Fibroblast of lung (primary cell): ENCODE data around the gene RIBC2. TPM values are rescaled to one million over a fixed set of nuclear protein-coding genes. Genes with fewer than 3 reads are reported as not detected.

Experiments
- DNase-seq, 2 donors: peaks; one replicate each; pipeline versions ENCODE4 v3.0.0 to v3.0.0-alpha.2; 2010; ENCODE audit warnings: low read depth in 2 of 2
- H2AFZ ChIP-seq: 2 replicates; pipeline ENCODE4 v1.5.1; 2012; ENCODE audit warnings: low read length, control low read depth, inconsistent platforms
- H3K27ac ChIP-seq: 2 replicates; pipeline ENCODE4 v1.5.1; 2011; ENCODE audit warnings: low read length, control low read depth; ENCODE audit not compliant: insufficient read depth
- H3K27me3 ChIP-seq: 2 replicates; pipeline ENCODE4 v1.5.1; 2011; ENCODE audit warnings: mild to moderate bottlenecking, low read length; ENCODE audit not compliant: control insufficient read depth, insufficient read depth
- H3K36me3 ChIP-seq: 2 replicates; pipeline ENCODE4 v1.5.1; 2011; ENCODE audit warnings: low read length; ENCODE audit not compliant: control insufficient read depth, insufficient read depth
- H3K4me1 ChIP-seq: 2 replicates; pipeline ENCODE4 v1.5.1; 2011; ENCODE audit warnings: low read length; ENCODE audit not compliant: control insufficient read depth, insufficient read depth; ENCODE audit errors: extremely low read depth
- H3K4me2 ChIP-seq: 2 replicates; pipeline ENCODE4 v1.5.1; 2011; ENCODE audit warnings: low read length, control low read depth; ENCODE audit not compliant: insufficient read depth; ENCODE audit errors: extremely low read depth
- H3K4me3 ChIP-seq, 4 experiments: fragments of 200-600 bp in 1 of 4; sonication (generic) in 1 of 4; replicated peaks in 1 of 4; 2 replicates each; pipeline ENCODE4 v1.5.1; 2011 to 2016; ENCODE audit warnings: low read length in 4 of 4, low read depth in 3 of 4, mild to moderate bottlenecking in 3 of 4, control low read depth in 2 of 4, inconsistent platforms in 1 of 4, mixed read lengths in 1 of 4; ENCODE audit not compliant: insufficient read depth in 1 of 4; ENCODE audit errors: control extremely low read depth in 1 of 4
- H3K79me2 ChIP-seq: 2 replicates; pipeline ENCODE4 v1.5.1; 2012; ENCODE audit warnings: mild to moderate bottlenecking, low read length, inconsistent platforms; ENCODE audit not compliant: control insufficient read depth, insufficient read depth
- H3K9ac ChIP-seq: 2 replicates; pipeline ENCODE4 v1.5.1; 2011; ENCODE audit warnings: mild to moderate bottlenecking, low read length, control low read depth; ENCODE audit not compliant: insufficient read depth
- H3K9me3 ChIP-seq: 2 replicates; pipeline ENCODE4 v1.5.1; 2012; ENCODE audit warnings: low read depth, low read length; ENCODE audit not compliant: control insufficient read depth, insufficient read depth
- H4K20me1 ChIP-seq: 2 replicates; pipeline ENCODE4 v1.5.1; 2011; ENCODE audit warnings: low read length; ENCODE audit not compliant: control insufficient read depth, insufficient read depth; ENCODE audit errors: extremely low read depth
- CTCF ChIP-seq, 2 donors: IDR thresholded peaks in 1 of 2; conservative IDR thresholded peaks in 1 of 2; 1 replicate in 1 of 2; 2 replicates in 1 of 2; pipeline ENCODE4 v1.5.1; 2011 to 2012; ENCODE audit warnings: low read length in 2 of 2, control low read depth in 1 of 2, inconsistent platforms in 1 of 2, low read depth in 1 of 2, mild to moderate bottlenecking in 1 of 2
- EZH2 ChIP-seq: IDR thresholded peaks from 2 replicates; pipeline ENCODE4 v1.5.1; 2012; ENCODE audit warnings: low read length, control low read depth, mild to moderate bottlenecking; ENCODE audit errors: missing control alignments
- polyA plus RNA-seq, 2 donors: library from polyadenylated mRNA; depleted of rRNA in 1 of 2; stranded (reverse) in 1 of 2; unstranded in 1 of 2; fragments of >200 nt; gene quantifications; 2 replicates each; pipeline ENCODE4 v1.2.1, GENCODE V29; 2011 to 2012; ENCODE audit warnings: missing spikeins in 1 of 2
- total RNA-seq: library from RNA; depleted of rRNA; stranded (reverse); fragments of >200 nt; gene quantifications from 2 replicates; pipeline ENCODE4 v1.2.1, GENCODE V29; 2014

RIBC2 gene
- total and polyA plus RNA-seq, 2 donors (not counting 1 experiment from before 2014, with no cell fraction given): 1.6 TPM; not detected in 1

GRCh38 chr22:45389546-45389945 is 23.9 kb upstream of the RIBC2 start:
- Histone ChIP-seq H2AFZ (no peak overlapping the region), H3K9ac (no peak overlapping the region), H3K4me2 (no peak overlapping the region), H3K27ac (no peak overlapping the region), H3K79me2 (no peaks in the 10 kb centered on the region), H3K36me3 (no peaks in the 10 kb centered on the region), H4K20me1 (no peaks in the 10 kb centered on the region), H3K27me3 (peaks cover 3% of the 10 kb centered on the region), H3K4me3 (no peak overlapping the region), H3K4me1 (no peaks in the 10 kb centered on the region), H3K9me3 (no peaks in the 10 kb centered on the region)
- no peak for DNase-seq
- TF ChIP-seq EZH2: no peak

- no peak for DNase-seq
- Histone ChIP-seq H3K9ac (no peak overlapping the region), H3K4me2 (no peak overlapping the region), H3K4me3 (no peak overlapping the region), H3K27ac (no peak overlapping the region), H3K4me1 (no peaks in the 10 kb centered on the region), H3K36me3 (no peaks in the 10 kb centered on the region), H3K79me2 (no peaks in the 10 kb centered on the region), H2AFZ (no peak overlapping the region), H3K27me3 (peaks cover 2% of the 10 kb centered on the region), H4K20me1 (no peaks in the 10 kb centered on the region), H3K9me3 (no peaks in the 10 kb centered on the region)
- TF ChIP-seq EZH2 (no peak), CTCF (conservative IDR thresholded peaks at IDR 0.05 in 1 of 2, IDR thresholded peaks at IDR 0.05 in 1 of 2; ENCODE audit: low read depth in 1 of 2, low read length in 2 of 2) (no peak)
Observed at GRCh38 chr22:45397806-45398205, 15.7 kb upstream of the RIBC2 start.

- no peak overlapping the region for H2AFZ ChIP-seq
- no peak for DNase-seq
- peaks cover 2% of the 10 kb centered on the region for H3K27me3 ChIP-seq
- H3K27ac ChIP-seq: no peak overlapping the region
- H3K4me2 ChIP-seq: no peak overlapping the region
- H3K9me3 ChIP-seq: no peaks in the 10 kb centered on the region
- H3K4me3 ChIP-seq: no peak overlapping the region
- H3K36me3 ChIP-seq: no peaks in the 10 kb centered on the region
- no peak overlapping the region for H3K9ac ChIP-seq
- H3K79me2 ChIP-seq: no peaks in the 10 kb centered on the region
- no peaks in the 10 kb centered on the region for H4K20me1 ChIP-seq
- no peaks in the 10 kb centered on the region for H3K4me1 ChIP-seq
- TF ChIP-seq CTCF (conservative IDR thresholded peaks at IDR 0.05 in 1 of 2, IDR thresholded peaks at IDR 0.05 in 1 of 2; ENCODE audit: low read depth in 1 of 2, low read length in 2 of 2) (no peak), EZH2 (no peak)
Observed at GRCh38 chr22:45398214-45398613, 15.3 kb upstream of the RIBC2 start.
